CD4-positive, alpha-beta T cell (primary cell): ENCODE data around the gene LPP. TPM values are rescaled to one million over a fixed set of nuclear protein-coding genes. Genes with fewer than 3 reads are reported as not detected.

Experiments
- ATAC-seq: fragments of 200-7000 bp; cut with Tn5 transposase; one replicate; pipeline ENCODE4 v1.10.0; 2022; ENCODE audit warnings: mild to moderate bottlenecking; ENCODE audit not compliant: poor library complexity
- CTCF ChIA-PET: fragments of 350-600 bp; sonication (Branson Sonifier 250); formaldehyde crosslinking; loops from one replicate; lab custom pipeline; 2021; ENCODE audit warnings: antibody characterized with exemption, inconsistent platforms; lab: Charles Lee
- POLR2A ChIA-PET: fragments of 350-600 bp; sonication (Branson Sonifier 250); formaldehyde crosslinking; loops from one replicate; lab custom pipeline; 2021; ENCODE audit warnings: antibody characterized with exemption, inconsistent platforms; lab: Charles Lee
- DNase-seq, 14 experiments: peaks; one replicate each; pipeline ENCODE4 v3.0.0-alpha.2; 2013 to 2020; ENCODE audit warnings: mixed read lengths in 2 of 14
- H3K27ac ChIP-seq, 2 donors: one replicate each; pipeline versions ENCODE4 v1.5.1 to v1.7.0; 2013; ENCODE audit warnings: low read length in 2 of 2, low read depth in 1 of 2, mild to moderate bottlenecking in 1 of 2
- H3K27me3 ChIP-seq, 2 experiments: 1 replicate in 1 of 2; 2 replicates in 1 of 2; pipeline versions ENCODE4 v1.6.1 to v1.7.0; 2013; ENCODE audit warnings: low read length in 2 of 2, control low read depth in 1 of 2, mild to moderate bottlenecking in 1 of 2, moderate library complexity in 1 of 2; ENCODE audit not compliant: insufficient read depth in 2 of 2, control insufficient read depth in 1 of 2
- H3K36me3 ChIP-seq: one replicate; pipeline ENCODE4 v1.6.1; 2013; ENCODE audit warnings: low read length, control low read depth; ENCODE audit not compliant: insufficient read depth
- H3K4me1 ChIP-seq: one replicate; pipeline ENCODE4 v1.6.1; 2013; ENCODE audit warnings: low read length, control low read depth; ENCODE audit not compliant: insufficient read depth
- H3K4me3 ChIP-seq: one replicate; pipeline ENCODE4 v1.5.1; 2013; ENCODE audit warnings: mild to moderate bottlenecking, low read length, moderate library complexity
- H3K9me3 ChIP-seq, 2 experiments: 1 replicate in 1 of 2; 2 replicates in 1 of 2; pipeline versions ENCODE4 v1.6.1 to v1.7.0; 2013; ENCODE audit warnings: low read length in 2 of 2, mild to moderate bottlenecking in 2 of 2, control low read depth in 1 of 2, moderate library complexity in 1 of 2; ENCODE audit not compliant: control insufficient read depth in 1 of 2, insufficient read depth in 1 of 2
- H3K27ac Mint-ChIP-seq: one replicate; pipeline ENCODE4 v1.8.0; 2020; ENCODE audit warnings: mixed read lengths
- H3K27me3 Mint-ChIP-seq: one replicate; pipeline ENCODE4 v1.8.0; 2021; ENCODE audit warnings: mixed read lengths
- H3K36me3 Mint-ChIP-seq: one replicate; pipeline ENCODE4 v1.8.0; 2021; ENCODE audit warnings: low read depth, mixed read lengths
- H3K4me1 Mint-ChIP-seq: one replicate; pipeline ENCODE4 v1.8.0; 2021; ENCODE audit warnings: low read depth, mixed read lengths
- H3K4me3 Mint-ChIP-seq: one replicate; pipeline ENCODE4 v1.8.0; 2020; ENCODE audit warnings: mild to moderate bottlenecking, mixed read lengths
- H3K9me3 Mint-ChIP-seq: one replicate; pipeline ENCODE4 v1.8.0; 2020; ENCODE audit warnings: mixed read lengths
- intact Hi-C, 2 experiments: fragments of 100-400 bp; cut with DNase I in 1 of 2; cut with micrococcal nuclease in 1 of 2; formaldehyde crosslinking; loops; one replicate each; pipeline versions ENCODE4 v1.15.1 to v1.9.0; 2023 to 2025; cut with DNase I, micrococcal nuclease
- total RNA-seq, 174 experiments: library from RNA in 2 of 174; stranded (reverse) in 2 of 174; gene quantifications; one replicate each; pipeline ENCODE4 v1.2.3 and lab custom pipeline; 2021 to 2026
- TF ChIP-seq, protein P1 (sequence below): fragments of 200-600 bp; IDR thresholded peaks from one replicate; pipeline ENCODE4 v1.8.0; 2022; ENCODE audit warnings: antibody characterized with exemption, mild to moderate bottlenecking

Gene LPP
- total RNA-seq, 2 experiments from 2014 or later, result 45.6 to 45.9 TPM

DNA sequence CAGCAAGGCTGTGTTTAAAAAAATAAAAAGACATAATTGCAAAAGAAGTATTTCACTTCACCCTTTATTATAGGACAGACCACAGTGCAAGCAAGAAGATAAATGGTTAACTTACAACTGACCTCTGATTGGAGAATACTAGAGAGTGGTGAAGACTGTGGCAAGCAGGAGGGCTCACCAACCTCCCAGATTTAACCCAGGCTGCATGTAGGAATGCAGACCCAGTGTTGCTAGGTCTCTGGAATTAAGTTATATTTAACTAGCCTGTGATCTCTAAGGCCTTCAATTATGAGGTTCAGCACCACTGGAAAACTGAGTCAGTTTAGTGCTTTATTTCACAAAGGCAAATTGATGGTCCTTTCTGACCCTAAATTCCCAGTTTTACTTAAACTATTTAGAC is 436.6 kb downstream of the LPP start:
- Mint-ChIP-seq H3K4me3 (no peak overlapping the region), H3K36me3 (no peaks in the 10 kb centered on the region), H3K27ac (no peak overlapping the region), H3K4me1 (no peaks in the 10 kb centered on the region), H3K9me3 (no peaks in the 10 kb centered on the region), H3K27me3 (no peaks in the 10 kb centered on the region)
- ChIA-PET CTCF (no interaction called here), POLR2A (no interaction called here)
- Histone ChIP-seq H3K27me3 (no peaks in the 10 kb centered on the region), H3K9me3 (no peaks in the 10 kb centered on the region), H3K36me3 (no peaks in the 10 kb centered on the region), H3K27ac (no peak overlapping the region), H3K4me3 (no peak overlapping the region), H3K4me1 (no peaks in the 10 kb centered on the region)
- no peak for ATAC-seq
- DNase-seq, result no peak
- intact Hi-C loops, result loop anchor here in 1 of 2 experiments (10.0 kb wide), 1 partner anchor 506 kb away; no protein-coding TSS in a partner anchor
- TF ChIP-seq, protein P1, sequence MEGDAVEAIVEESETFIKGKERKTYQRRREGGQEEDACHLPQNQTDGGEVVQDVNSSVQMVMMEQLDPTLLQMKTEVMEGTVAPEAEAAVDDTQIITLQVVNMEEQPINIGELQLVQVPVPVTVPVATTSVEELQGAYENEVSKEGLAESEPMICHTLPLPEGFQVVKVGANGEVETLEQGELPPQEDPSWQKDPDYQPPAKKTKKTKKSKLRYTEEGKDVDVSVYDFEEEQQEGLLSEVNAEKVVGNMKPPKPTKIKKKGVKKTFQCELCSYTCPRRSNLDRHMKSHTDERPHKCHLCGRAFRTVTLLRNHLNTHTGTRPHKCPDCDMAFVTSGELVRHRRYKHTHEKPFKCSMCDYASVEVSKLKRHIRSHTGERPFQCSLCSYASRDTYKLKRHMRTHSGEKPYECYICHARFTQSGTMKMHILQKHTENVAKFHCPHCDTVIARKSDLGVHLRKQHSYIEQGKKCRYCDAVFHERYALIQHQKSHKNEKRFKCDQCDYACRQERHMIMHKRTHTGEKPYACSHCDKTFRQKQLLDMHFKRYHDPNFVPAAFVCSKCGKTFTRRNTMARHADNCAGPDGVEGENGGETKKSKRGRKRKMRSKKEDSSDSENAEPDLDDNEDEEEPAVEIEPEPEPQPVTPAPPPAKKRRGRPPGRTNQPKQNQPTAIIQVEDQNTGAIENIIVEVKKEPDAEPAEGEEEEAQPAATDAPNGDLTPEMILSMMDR, result no peak

DNA sequence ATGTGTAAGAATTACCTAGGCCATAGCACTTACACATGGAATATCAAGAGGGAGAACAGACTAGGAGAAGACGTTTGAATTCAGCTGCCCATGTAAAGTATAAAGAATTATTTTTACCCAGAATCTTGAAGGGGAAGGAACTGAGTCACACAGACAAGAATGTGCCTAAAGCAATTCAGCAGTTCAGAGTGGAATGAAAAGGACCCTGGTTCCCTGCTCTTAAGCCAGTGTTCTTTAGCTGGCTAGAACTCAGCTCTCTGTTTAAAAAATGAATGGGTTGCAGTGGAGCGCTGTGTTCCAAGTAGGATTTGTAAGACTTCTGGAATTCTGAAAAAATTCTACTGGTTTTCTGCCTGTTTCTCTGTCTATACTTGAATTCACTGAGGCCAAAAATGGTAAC is 440.2 kb downstream of the LPP start:
- H3K4me1 Mint-ChIP-seq, result no peaks in the 10 kb centered on the region
- ChIA-PET POLR2A (no interaction called here), CTCF (no interaction called here)
- no peak for DNase-seq
- H3K36me3 Mint-ChIP-seq, result no peaks in the 10 kb centered on the region
- no peak overlapping the region for H3K27ac ChIP-seq
- intact Hi-C loops, result loop anchor here in 1 of 2 experiments (10.0 kb wide), 1 partner anchor 509 kb away; no protein-coding TSS in a partner anchor
- no peaks in the 10 kb centered on the region for H3K27me3 ChIP-seq
- no peaks in the 10 kb centered on the region for H3K36me3 ChIP-seq
- H3K9me3 Mint-ChIP-seq, result no peaks in the 10 kb centered on the region
- TF ChIP-seq, protein P1, result no peak
- no peak overlapping the region for H3K4me3 ChIP-seq
- no peak overlapping the region for H3K4me3 Mint-ChIP-seq
- H3K27ac Mint-ChIP-seq, result no peak overlapping the region
- H3K9me3 ChIP-seq, result no peaks in the 10 kb centered on the region
- no peak for ATAC-seq
- no peaks in the 10 kb centered on the region for H3K27me3 Mint-ChIP-seq
- H3K4me1 ChIP-seq, result no peaks in the 10 kb centered on the region

- ChIA-PET CTCF (no interaction called here), POLR2A (no interaction called here)
- H3K36me3 ChIP-seq, result no peaks in the 10 kb centered on the region
- no peaks in the 10 kb centered on the region for H3K4me1 ChIP-seq
- no peaks in the 10 kb centered on the region for H3K9me3 Mint-ChIP-seq
- H3K9me3 ChIP-seq, result no peaks in the 10 kb centered on the region
- TF ChIP-seq, protein P1, result no peak
- H3K4me3 Mint-ChIP-seq, result no peak overlapping the region
- H3K4me1 Mint-ChIP-seq, result no peaks in the 10 kb centered on the region
- no peak overlapping the region for H3K27ac ChIP-seq
- H3K27ac Mint-ChIP-seq, result no peak overlapping the region
- no peak for DNase-seq
- no peaks in the 10 kb centered on the region for H3K27me3 ChIP-seq
- intact Hi-C loops, result loop anchor here in 1 of 2 experiments (10.0 kb wide), 1 partner anchor 511 kb away; no protein-coding TSS in a partner anchor
- no peaks in the 10 kb centered on the region for H3K27me3 Mint-ChIP-seq
- no peak for ATAC-seq
- no peak overlapping the region for H3K4me3 ChIP-seq
- no peaks in the 10 kb centered on the region for H3K36me3 Mint-ChIP-seq
Observed at GRCh38 chr3:188595890-188596376, 442.0 kb downstream of the LPP start.
